Activated CD8-positive, alpha-beta memory T cell treated with anti-CD3 and anti-CD28 coated beads, Interleukin-2, amount 10 ng/mL, durations not matched to agents 7 days and 5 days (primary cell): Measurements from ENCODE around the gene NFIX. TPM values are rescaled to one million over a fixed set of nuclear protein-coding genes. Genes with fewer than 3 reads are reported as not detected.

Experiments
- ATAC-seq: fragments of 150-1000 bp; cut with Tn5 transposase; one replicate; pipeline ENCODE4 v1.10.0; 2021; ENCODE audit warnings: moderate library complexity
- CTCF ChIA-PET: fragments of 350-600 bp; sonication (Branson Sonifier 250); formaldehyde crosslinking; loops from one replicate; lab custom pipeline; 2021; ENCODE audit warnings: antibody characterized with exemption; lab: Charles Lee
- DNase-seq: peaks from one replicate; pipeline ENCODE4 v3.0.0-alpha.2; 2020
- H3K27ac Mint-ChIP-seq: one replicate; pipeline ENCODE4 v1.8.0; 2021; ENCODE audit warnings: mild to moderate bottlenecking, mixed read lengths
- H3K27me3 Mint-ChIP-seq: one replicate; pipeline ENCODE4 v1.8.0; 2021; ENCODE audit warnings: mixed read lengths
- H3K36me3 Mint-ChIP-seq: one replicate; pipeline ENCODE4 v1.8.0; 2021; ENCODE audit warnings: mild to moderate bottlenecking, mixed read lengths
- H3K4me1 Mint-ChIP-seq: one replicate; pipeline ENCODE4 v1.8.0; 2021; ENCODE audit warnings: mixed read lengths
- H3K4me3 Mint-ChIP-seq: one replicate; pipeline ENCODE4 v1.8.0; 2021; ENCODE audit warnings: mild to moderate bottlenecking, moderate library complexity, mixed read lengths
- H3K9me3 Mint-ChIP-seq: one replicate; pipeline ENCODE4 v1.8.0; 2022; ENCODE audit warnings: low read depth, mixed read lengths
- total RNA-seq, 2 experiments: library from RNA; stranded (reverse); gene quantifications; one replicate each; pipeline ENCODE4 v1.2.3, GENCODE V29; 2021

NFIX gene
- total RNA-seq, 2 experiments from 2014 or later, result 0.21 to 0.32 TPM

DNA sequence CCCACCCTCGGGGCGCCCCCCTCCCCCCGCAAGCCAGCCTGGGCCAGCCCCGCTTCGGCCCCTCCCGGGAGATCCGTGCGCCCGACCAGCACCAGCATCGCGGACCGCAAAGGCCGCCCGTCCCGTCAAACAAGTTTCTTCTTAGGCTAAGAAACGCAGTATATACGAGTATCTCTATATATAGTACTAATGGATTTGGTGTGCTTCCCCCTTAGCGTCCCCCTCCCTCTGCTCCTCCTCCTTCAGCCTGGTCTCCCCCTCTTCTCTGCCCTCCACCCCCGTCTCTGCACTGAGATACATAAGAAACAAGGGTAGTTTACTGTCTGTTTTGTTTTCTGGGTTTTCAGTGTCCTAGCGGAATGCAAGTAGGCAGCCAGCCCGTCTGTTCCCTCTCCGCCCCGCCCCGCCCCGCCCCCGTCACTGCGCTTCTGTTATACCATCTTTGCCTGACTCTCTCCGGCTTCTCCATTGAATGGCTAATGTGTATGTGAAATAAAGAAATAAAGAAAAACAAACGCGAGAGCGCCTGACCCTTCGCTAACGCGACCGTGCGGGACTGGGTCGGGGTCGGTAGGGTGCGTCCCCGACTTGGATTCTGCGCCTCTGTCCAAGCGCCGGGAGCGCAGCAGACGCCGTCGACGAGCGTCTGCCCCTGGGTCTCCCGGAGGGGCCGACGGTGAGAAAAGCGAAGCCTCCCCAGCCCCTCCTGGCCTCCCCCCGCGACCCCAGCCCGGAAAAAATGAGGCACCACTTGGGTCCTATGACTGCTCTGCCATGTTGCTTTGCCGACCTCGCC lies 103.2 kb downstream of the NFIX start:
- peaks cover 4% of the 10 kb centered on the region for H3K9me3 Mint-ChIP-seq
- H3K36me3 Mint-ChIP-seq, result peaks cover 5% of the 10 kb centered on the region
- no peak for ATAC-seq
- no peak for DNase-seq
- H3K4me3 Mint-ChIP-seq, result no peak overlapping the region
- H3K27me3 Mint-ChIP-seq, result peaks cover 49% of the 10 kb centered on the region
- peaks cover 42% of the 10 kb centered on the region for H3K4me1 Mint-ChIP-seq
- CTCF ChIA-PET, result interaction anchor here (1.4 kb wide), 1 partner anchor 133 kb away, joined by 9 read pairs; no protein-coding TSS in a partner anchor
- peak overlapping the region; percentile 59 for H3K27ac Mint-ChIP-seq

DNA sequence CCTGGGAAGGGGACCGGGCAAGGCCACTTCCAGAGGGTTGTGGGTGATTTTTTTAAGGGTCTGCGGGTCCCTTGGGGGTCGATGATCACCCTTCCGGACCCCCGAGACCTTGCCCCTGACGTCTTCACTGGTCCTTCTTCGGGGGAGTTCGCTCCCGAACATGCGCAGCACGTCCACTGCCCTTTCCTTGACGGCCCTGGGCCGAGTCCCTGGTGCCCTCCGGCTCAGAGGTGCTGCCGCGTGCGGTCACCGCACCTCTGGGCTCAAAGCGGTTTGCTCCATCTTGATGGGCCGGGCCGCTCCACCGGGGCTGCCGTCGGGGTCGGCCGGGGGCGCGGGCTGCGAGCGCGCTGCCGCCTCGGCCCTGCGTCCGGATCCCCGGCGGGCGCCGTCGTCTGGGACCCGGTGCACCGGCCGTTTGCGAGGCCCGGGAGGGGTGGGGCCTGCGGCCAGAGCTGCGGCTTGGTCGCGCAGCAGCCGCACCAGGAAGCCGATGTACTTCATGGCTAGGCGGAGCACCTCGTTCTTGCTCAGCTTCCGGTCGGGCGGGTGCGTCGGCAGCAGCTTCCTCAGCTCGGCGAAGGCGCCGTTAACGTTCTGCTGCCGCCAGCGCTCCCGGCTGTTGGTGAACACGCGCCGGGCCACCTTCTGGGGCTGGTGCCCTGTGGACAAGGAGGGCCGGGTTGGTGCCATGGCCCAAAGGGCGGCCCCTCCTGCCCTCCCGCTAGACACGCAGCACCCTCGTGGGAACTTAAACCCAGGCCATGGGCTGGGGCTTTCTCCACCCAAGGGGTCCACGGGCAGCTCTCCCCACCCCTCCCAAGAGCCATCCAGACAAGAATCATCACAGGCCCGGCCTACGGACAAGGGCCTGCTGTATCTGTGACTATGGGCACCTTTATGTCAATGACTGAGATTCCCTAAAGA lies 104.1 kb downstream of the NFIX start:
- peaks cover 5% of the 10 kb centered on the region for H3K36me3 Mint-ChIP-seq
- peak overlapping the region; percentile 93 for H3K27ac Mint-ChIP-seq
- H3K4me1 Mint-ChIP-seq, result peaks cover 43% of the 10 kb centered on the region
- CTCF ChIA-PET, result interaction anchor here (0.7 to 1.4 kb wide), 7 partner anchors 10 to 134 kb away, joined by 3 to 9 read pairs (median 4); no protein-coding TSS in a partner anchor
- H3K9me3 Mint-ChIP-seq, result peaks cover 4% of the 10 kb centered on the region
- peaks cover 44% of the 10 kb centered on the region for H3K27me3 Mint-ChIP-seq
- DNase-seq (peak; percentile 87), ATAC-seq (peak; percentile 63)
- peak overlapping the region; percentile 64 for H3K4me3 Mint-ChIP-seq

DNA sequence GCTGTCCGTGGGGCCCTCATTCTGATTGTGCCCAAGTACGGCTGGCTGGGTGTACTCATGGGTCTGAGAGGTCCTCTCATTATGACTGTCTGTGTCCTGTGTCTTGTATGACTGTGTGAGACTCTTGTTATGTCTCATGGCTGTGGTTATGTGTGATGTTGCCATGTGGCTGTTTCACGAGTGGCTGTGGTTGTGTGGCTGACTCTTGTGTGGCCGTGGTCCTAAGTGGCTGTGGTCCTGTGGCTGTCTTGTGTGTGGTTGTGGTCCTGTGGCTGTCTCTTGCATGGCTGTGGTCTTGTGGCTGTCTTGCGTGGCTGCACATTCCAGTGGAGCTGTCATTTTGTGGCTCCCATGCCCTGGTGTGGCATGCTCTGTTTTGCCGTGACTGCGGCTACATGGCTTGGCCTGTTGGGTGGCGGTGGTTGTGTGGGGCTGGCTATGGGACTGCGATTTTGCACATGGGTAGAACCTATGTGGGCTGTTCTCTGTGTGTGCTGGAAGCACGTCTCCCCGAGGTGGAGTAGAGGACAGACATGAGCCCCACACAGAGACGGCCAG lies 104.8 kb downstream of the NFIX start:
- CTCF ChIA-PET, result interaction anchor here (0.9 to 1.4 kb wide), 7 partner anchors 39 to 163 kb away, joined by 3 to 9 read pairs (median 4); no protein-coding TSS in a partner anchor
- Mint-ChIP-seq H3K27me3 (peaks cover 37% of the 10 kb centered on the region), H3K36me3 (peaks cover 5% of the 10 kb centered on the region), H3K4me3 (peak overlapping the region; percentile 64), H3K4me1 (peaks cover 45% of the 10 kb centered on the region), H3K27ac (peak overlapping the region; percentile 93), H3K9me3 (peaks cover 4% of the 10 kb centered on the region)
- peak; percentile 88 for DNase-seq
- ATAC-seq, result peak; percentile 72

DNA sequence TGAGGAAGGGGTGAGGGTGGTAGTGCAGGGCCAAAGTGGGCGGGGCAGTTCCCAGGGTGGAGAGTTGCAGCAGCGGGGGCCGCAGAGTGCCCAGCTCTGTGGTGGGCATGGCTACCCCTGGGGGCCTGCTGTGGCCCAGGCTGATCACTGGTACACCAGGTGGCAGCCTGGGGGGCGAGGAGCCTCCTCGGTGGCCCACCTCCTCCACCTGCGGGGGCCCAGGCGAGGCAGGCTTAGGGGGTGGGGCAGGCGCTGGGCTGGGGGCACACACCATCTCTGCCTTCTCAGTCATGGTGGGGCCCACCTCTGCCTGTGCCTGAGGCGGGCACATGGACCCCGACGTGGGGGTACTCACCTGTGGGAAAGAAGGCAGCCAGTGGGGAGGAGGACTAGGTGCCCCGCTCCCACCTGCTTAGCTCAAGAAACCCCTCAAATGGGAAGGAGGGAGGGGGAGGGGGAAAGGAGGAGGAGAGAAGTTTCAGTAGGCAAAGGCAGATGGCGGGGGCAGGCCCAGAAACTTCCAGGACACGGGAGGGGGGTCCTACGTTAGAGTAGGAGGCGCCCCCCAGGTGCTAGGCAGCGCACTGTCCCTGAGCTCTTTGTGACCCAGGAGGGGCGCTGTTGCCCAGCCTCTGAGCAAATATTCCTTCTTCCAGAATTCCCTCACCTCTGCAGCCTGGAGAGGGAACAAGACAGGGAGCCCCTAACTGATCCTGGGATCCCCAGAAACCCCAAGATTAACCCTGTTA lies 105.7 kb downstream of the NFIX start:
- ATAC-seq (no peak), DNase-seq (no peak)
- Mint-ChIP-seq H3K27ac (no peak overlapping the region), H3K4me3 (no peak overlapping the region), H3K36me3 (peaks cover 5% of the 10 kb centered on the region), H3K4me1 (peaks cover 46% of the 10 kb centered on the region), H3K9me3 (peaks cover 4% of the 10 kb centered on the region), H3K27me3 (peaks cover 31% of the 10 kb centered on the region)
- CTCF ChIA-PET, result interaction anchor here (0.8 to 1.2 kb wide), 4 partner anchors 31 to 162 kb away, joined by 3 read pairs; no protein-coding TSS in a partner anchor

DNA sequence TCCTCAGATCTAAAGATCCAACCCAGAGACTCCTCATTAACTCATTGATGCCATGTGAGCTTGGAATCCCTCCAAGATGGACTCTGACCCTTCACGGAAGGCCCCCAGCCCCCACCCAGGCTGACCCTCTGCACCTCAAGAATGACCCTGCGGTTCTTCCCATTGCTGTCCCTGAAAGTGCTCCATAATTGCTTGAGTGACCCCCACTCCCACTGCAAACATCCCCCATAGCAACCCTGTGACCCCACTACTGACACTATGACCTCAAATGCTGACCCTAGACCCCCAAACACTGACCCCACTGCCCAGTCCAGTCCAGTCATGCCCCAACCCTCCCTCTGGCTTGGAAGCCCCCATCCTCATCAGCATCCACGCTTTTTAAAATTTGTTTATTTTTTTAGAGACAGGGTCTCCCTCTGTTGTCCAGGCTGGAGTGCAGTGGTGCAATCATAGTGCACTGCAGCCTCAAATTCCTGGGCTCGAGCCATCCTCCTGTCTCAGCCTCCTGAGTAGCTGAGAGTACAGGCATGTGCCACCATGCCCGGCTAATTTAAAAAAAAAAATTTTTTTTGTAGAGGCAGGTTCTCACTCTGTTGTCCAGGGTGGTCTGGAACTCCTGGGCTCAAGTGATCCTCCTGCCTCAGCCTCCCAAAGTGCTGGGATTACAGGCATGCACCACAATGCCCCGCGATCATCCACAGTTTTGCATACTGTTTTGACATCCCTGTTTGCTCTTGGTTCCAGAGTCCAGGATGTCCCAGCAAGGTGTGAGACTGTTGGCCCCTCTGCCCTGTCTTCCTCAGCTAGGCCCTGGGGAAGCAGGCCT lies 106.5 kb downstream of the NFIX start:
- DNase-seq, result no peak
- no peak for ATAC-seq
- Mint-ChIP-seq H3K4me1 (peaks cover 43% of the 10 kb centered on the region), H3K4me3 (no peak overlapping the region), H3K9me3 (peaks cover 4% of the 10 kb centered on the region), H3K27me3 (peaks cover 24% of the 10 kb centered on the region), H3K36me3 (peaks cover 5% of the 10 kb centered on the region), H3K27ac (no peak overlapping the region)
- CTCF ChIA-PET, result interaction anchor here (0.8 to 1.0 kb wide), 3 partner anchors 31 to 124 kb away, joined by 3 read pairs; no protein-coding TSS in a partner anchor

DNA sequence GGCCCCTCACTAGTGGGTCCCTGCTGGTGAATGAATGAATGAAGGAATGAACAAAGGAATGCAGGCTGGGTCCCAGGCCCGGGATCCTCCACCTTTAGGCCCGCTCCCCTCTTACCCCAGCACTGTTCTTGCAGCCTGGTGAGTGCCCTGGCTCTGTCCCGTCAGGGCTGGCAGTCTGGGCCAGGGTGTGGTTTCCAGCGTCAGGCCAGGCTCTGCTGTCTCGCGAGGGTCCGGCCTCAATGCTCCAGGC lies 107.1 kb downstream of the NFIX start:
- CTCF ChIA-PET, result no interaction called here
- peaks cover 18% of the 10 kb centered on the region for H3K27me3 Mint-ChIP-seq
- peaks cover 38% of the 10 kb centered on the region for H3K4me1 Mint-ChIP-seq
- peaks cover 4% of the 10 kb centered on the region for H3K9me3 Mint-ChIP-seq
- DNase-seq, result no peak
- ATAC-seq, result no peak
- peaks cover 5% of the 10 kb centered on the region for H3K36me3 Mint-ChIP-seq
- no peak overlapping the region for H3K4me3 Mint-ChIP-seq
- no peak overlapping the region for H3K27ac Mint-ChIP-seq

DNA sequence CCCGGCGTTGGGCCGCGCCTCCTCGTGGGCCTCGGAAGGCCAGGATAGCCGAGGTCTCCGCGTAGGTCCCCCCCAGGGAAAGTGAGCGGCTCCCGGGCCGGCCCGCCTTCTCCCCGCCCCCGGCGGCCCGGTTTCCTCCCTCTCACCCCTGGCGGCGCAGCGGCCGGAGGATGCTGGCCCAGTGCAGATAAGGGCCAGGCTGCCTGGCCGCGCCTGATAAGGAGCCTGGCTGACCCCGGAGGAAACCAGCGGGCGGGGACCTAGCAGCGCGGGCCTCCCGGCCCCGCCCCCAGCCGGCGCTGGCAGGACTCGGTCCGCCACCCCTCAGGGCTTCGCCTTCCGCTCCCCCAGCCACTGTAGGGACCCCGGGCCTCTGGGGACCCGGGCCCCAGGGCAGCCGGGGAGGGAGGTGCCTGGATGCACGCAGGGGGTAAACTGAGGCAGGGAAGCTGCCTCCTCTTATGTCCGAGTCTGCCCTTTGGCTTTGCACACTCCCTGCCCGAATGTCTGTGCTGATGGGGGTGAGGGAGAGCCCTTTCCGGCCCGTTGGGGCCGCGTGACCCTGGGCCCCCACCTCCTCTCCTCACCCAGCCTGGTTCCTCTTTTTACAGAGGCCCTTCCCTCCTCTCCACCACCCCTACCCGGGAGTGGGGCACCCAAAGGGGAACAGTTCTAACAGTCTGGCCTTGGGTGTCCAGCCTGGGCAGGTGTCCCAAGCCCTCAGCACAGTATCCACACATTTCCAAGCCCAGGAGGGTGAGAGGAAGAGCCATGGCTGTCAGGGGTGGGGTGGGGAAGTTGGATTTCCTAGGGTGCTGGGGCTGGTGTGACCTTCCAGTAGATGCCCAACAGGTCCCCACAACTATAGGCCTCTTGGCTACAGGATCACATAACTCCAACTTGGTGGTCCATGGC lies 107.6 kb downstream of the NFIX start, which contains the start of gene LYL1:
Gene LYL1, minus strand, starts transcription at position 193 of the 915 bp plus-strand sequence. CDS start 1,687 bp downstream, outside the sequence.
- no peak within 1 kb of the TSS for H3K27ac Mint-ChIP-seq
- peaks cover 9% of the 10 kb centered on the region for H3K36me3 Mint-ChIP-seq
- CTCF ChIA-PET, result interaction anchor here (0.9 to 5.1 kb wide), 6 partner anchors 9 to 138 kb away, joined by 3 to 33 read pairs (median 14); partner anchors contain the start of genes NACC1 and TRMT1
- peaks cover 14% of the 10 kb centered on the region for H3K27me3 Mint-ChIP-seq
- ATAC-seq, result no peak
- H3K4me1 Mint-ChIP-seq, result peaks cover 38% of the 10 kb centered on the region
- no peak for DNase-seq
- H3K4me3 Mint-ChIP-seq, result no peak within 1 kb of the TSS
- H3K9me3 Mint-ChIP-seq, result peaks cover 4% of the 10 kb centered on the region

DNA sequence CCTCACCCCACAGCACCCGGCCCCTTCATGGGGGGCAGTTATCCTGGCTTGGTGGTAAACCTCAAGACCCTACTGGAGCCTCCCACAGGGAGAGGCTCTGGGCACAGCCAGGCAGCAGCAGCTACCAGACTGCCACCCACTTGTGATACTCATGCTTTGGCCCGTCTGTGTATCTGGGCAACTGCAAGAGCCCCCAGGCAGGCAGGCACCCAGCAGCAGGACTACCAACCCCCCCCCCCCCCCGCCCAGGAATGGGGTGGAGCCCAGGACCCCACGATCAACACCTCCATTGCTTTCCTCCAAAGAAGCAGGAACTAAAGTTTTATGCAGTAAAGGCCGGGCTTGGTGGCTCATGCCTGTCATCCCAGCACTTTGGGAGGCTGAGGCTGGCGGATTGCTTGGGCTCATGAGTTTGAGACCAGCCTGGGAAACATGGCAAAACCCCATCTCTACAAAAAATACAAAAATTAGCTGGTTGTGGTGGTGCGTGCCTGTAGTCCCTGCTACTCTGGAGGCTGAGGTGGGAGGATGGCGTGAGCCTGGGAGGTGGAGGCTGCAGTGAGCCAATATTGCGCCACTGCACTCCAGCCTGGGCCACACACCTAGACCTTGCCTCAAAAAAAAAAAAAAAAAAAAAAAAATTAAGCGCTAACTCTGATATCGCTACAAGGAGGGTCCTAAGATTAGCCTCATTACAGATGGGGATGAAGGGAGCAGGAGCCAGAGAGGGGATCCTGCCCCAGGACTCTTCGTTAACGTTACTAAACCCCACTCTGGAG lies 108.5 kb downstream of the NFIX start:
- no peak for DNase-seq
- H3K36me3 Mint-ChIP-seq, result peaks cover 9% of the 10 kb centered on the region
- peaks cover 33% of the 10 kb centered on the region for H3K4me1 Mint-ChIP-seq
- no peak for ATAC-seq
- no peak overlapping the region for H3K27ac Mint-ChIP-seq
- peaks cover 4% of the 10 kb centered on the region for H3K9me3 Mint-ChIP-seq
- CTCF ChIA-PET, result interaction anchor here (0.6 to 5.1 kb wide), 17 partner anchors 10 to 139 kb away, joined by 3 to 33 read pairs (median 5); partner anchors contain the start of genes NACC1 and TRMT1
- H3K27me3 Mint-ChIP-seq, result peaks cover 8% of the 10 kb centered on the region
- peak overlapping the region; percentile 78 for H3K4me3 Mint-ChIP-seq

DNA sequence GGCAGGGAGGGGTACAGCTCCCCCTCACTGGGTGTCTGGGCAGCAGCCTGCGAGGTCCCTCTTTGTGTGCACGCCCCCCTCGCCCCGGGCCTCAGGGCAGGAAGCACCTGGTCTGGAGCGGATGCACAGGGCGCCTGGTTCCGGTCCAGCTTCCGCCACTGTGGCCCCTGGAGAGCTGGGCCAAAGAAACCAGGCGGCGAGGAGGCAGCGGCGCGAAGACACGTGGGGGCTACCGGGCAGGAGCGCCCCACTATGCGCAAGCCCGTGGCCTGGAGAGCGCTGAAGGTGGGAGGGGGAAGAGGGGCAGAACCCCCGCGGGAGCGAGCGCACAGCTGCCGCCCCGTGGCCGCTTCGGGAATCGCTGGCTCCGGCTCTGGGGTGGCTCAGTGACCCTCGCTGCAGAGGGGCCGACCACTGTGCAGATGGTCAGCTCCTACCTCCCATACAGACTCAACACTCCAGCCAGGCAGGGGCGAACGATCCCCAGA lies 109.1 kb downstream of the NFIX start:
- CTCF ChIA-PET, result interaction anchor here (0.6 to 5.1 kb wide), 19 partner anchors 10 to 139 kb away, joined by 3 to 33 read pairs (median 6); partner anchors contain the start of genes IER2, NACC1, STX10 and TRMT1

More for the DNA sequence above, 109.1 kb downstream of the NFIX start:
- Mint-ChIP-seq H3K36me3 (peaks cover 10% of the 10 kb centered on the region), H3K4me1 (peaks cover 30% of the 10 kb centered on the region), H3K27ac (peak overlapping the region; percentile 83), H3K9me3 (peaks cover 4% of the 10 kb centered on the region), H3K4me3 (peak overlapping the region; percentile 78), H3K27me3 (peaks cover 5% of the 10 kb centered on the region)
- DNase-seq, result peak; percentile 72
- peak; percentile 38 for ATAC-seq
